Islet precursor cell (in vitro differentiated cells): Measurements from ENCODE around the gene THOC3.
A peak's percentile ranks its signal among the peaks of the same experiment; 100 is the strongest.
"Not testable (repeated sequence)": the region's sequence is repeated elsewhere in the genome, so short reads cannot be mapped to it uniquely, and the experiment has no call there.

Experiments
- DNase-seq: peaks from one replicate; pipeline ENCODE4 v3.0.0-alpha.2; 2018

THOC3 gene, protein sequence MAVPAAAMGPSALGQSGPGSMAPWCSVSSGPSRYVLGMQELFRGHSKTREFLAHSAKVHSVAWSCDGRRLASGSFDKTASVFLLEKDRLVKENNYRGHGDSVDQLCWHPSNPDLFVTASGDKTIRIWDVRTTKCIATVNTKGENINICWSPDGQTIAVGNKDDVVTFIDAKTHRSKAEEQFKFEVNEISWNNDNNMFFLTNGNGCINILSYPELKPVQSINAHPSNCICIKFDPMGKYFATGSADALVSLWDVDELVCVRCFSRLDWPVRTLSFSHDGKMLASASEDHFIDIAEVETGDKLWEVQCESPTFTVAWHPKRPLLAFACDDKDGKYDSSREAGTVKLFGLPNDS

GRCh38 chr5:175967471-175968372 lies at the start of gene THOC3:
TSS of gene THOC3 (minus strand) at chr5:175968315. CDS start at chr5:175968208, 107 bp downstream.
- DNase-seq: peak; percentile 73

GRCh38 chr5:176017324-176017723 lies 49.2 kb upstream of the THOC3 start:
- DNase-seq: not testable (repeated sequence)

- DNase-seq: not testable (repeated sequence)
Observed at GRCh38 chr5:176014360-176014759, 46.2 kb upstream of the THOC3 start.

DNA sequence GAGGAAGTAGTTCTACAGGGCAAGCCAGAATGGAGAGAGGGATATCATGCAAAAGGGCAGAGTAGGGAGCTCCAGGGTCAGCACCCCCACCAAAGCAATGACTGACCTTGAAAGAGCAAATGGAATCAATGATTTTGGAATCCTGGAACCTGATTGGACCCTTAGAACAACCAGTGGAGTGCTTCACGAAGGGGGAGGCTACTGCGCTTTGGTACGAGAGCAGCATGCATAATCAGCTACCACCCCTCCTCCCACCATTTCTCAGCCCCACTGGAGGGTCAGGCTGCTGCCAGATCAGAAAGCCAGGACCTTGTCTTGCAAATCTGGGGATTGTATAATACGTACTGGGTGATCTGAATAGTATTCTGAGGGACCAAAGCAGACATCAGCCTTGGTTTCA lies 43.0 kb upstream of the THOC3 start:
- DNase-seq: not testable (repeated sequence)

DNA sequence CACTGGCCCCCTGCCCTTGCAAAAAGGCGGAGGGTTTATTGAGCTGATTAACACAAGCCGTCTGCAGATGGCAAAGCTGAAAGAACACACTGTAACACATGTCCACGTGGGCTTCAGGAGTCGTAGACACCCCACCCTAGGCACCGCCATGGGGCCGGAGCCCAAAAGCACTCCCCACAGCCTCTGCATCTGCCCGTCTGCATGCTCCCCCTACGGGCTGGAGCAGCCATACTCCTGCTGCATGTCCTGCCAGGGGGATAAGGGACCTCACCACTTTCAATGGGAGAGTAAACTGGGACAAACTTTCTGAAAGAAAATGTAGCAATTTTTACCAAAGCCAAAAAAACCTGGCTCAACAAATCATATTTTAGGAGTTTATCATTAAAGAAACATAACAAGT lies 42.1 kb upstream of the THOC3 start:
- peak; percentile 22 for DNase-seq

- DNase-seq: not testable (repeated sequence)
Observed at GRCh38 chr5:176007220-176007619, 39.1 kb upstream of the THOC3 start.

DNA sequence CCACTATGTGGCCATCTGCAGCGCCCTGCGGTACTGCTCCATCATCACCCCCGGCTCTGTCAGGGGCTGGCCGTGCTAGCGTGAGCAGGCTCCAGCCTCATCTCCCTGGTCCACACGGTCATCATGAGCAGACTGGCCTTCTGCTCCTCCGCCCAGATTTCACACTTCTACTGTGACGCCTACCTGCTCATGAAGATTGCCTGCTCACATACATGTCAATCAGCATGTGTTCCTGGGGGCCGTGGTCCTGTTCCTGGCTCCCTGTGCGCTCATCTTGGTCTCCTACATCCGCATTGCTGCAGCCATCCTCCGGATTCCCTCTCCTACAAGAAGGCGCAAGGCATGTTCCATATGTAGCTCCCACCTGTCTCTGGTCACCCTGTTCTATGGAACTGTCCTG lies 38.7 kb upstream of the THOC3 start:
- not testable (repeated sequence) for DNase-seq

GRCh38 chr5:175997979-175998378 lies 29.9 kb upstream of the THOC3 start:
- DNase-seq: not testable (repeated sequence)

- DNase-seq: not testable (repeated sequence)
Observed at GRCh38 chr5:175997495-175997894, 29.4 kb upstream of the THOC3 start.

- not testable (repeated sequence) for DNase-seq
Observed at GRCh38 chr5:175996791-175997190, 28.7 kb upstream of the THOC3 start.

- not testable (repeated sequence) for DNase-seq
Observed at GRCh38 chr5:175995506-175995905, 27.4 kb upstream of the THOC3 start.

GRCh38 chr5:175979371-175979995 lies 11.4 kb upstream of the THOC3 start:
- DNase-seq: not testable (repeated sequence)

DNA sequence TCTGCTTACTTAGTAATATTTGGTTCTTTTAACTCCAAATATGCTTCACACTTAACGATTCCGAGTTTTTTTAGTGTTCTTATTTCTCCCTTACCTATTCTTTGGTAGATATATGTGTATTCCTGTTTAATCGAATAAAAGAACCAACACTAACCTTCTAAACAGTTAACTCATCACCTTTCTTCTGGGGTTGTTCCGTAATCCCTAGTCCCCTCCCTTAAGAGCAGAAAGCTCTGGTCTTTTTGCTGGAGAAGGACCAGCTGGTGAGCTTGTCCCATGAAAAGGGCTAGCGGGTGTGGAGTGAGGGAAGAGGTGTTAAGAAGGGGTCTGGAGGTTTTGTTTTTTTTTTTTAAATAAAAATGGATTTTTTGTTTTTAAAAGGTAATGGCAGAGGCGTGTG lies 266 bp upstream of the THOC3 start:
- DNase-seq: not testable (repeated sequence)

- DNase-seq: not testable (repeated sequence)
Observed at GRCh38 chr5:175962329-175962728, 5.8 kb downstream of the THOC3 start.

- DNase-seq: not testable (repeated sequence)
Observed at GRCh38 chr5:175960228-175960627, 7.9 kb downstream of the THOC3 start.

DNA sequence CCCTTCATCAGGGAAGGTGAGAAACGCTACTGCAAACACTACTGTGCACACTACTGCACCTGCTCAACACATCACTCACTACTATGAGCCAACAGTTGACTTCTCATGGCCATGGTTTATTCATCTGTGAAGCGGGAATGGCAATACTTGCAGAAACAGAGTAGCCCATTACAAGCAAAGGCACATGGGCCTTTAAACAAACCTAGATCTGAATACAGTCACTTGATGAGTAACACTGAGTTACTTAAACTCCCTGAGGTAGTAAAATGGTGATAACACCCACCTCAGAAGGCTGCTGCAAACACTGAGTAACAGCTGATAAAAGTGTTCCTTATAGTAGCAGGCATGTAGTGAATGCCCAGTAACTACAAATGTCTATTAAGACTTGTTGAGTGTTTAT lies 9.6 kb downstream of the THOC3 start:
- DNase-seq: not testable (repeated sequence)

GRCh38 chr5:175954107-175954506 lies 14.0 kb downstream of the THOC3 start:
- DNase-seq: not testable (repeated sequence)

- not testable (repeated sequence) for DNase-seq
Observed at GRCh38 chr5:175952810-175953209, 15.3 kb downstream of the THOC3 start.

GRCh38 chr5:175951339-175951969 lies 16.7 kb downstream of the THOC3 start:
- not testable (repeated sequence) for DNase-seq

- not testable (repeated sequence) for DNase-seq
Observed at GRCh38 chr5:175948329-175949108, 19.6 kb downstream of the THOC3 start.

- not testable (repeated sequence) for DNase-seq
Observed at GRCh38 chr5:175943253-175943652, 24.9 kb downstream of the THOC3 start.

DNA sequence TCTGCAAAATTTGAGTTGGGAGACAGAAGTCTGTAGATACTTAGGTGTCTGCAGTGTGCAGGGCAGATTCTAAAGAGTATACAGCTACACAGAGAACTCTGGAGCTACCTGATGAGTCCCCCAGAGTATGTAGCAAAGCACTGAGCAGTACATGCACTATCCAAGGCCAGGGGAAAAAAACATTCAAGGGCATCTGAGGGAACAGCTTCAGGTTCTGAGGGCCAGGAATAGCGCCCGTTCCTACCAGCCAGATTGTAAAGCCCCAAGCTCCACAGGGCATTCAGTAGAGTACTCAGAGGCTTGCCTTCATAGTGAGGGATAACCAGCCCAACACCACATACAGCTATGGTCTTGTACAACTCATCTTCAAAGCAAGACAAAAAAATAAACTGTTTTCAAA lies 27.5 kb downstream of the THOC3 start:
- DNase-seq: not testable (repeated sequence)
